ENCODE measurements around the gene CYB561D1. TPM values are rescaled to one million over a fixed set of nuclear protein-coding genes. Genes with fewer than 3 reads are reported as not detected.

The CYB561D1 gene
- total RNA-seq, 2 donors from 2014 or later = 4.8 to 6.5 TPM

DNA sequence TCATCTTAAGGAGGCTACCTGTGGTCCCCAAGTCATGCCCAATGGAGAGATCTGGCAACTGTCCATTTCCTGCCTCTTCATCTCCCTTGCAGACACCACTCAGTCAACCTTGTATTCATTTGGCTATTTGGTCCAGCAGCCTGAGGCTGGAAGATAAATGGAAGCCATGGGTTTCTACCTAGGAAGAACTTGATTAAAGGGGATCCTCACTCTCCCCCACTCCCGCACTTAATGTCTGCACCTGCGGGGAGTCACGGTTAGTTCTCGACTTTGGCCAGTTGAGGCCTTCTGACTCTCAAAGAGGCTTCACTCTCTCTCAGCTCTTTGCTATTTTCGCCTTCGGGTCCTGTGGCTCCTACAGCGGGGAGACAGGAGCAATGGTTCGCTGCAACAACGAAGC, 18.6 kb upstream of the CYB561D1 start:
- Mint-ChIP-seq H3K4me1 (no peaks in the 10 kb centered on the region), H3K27ac (no peak overlapping the region), H3K4me3 (no peak overlapping the region), H3K36me3 (ENCODE audit: low read depth) (no peaks in the 10 kb centered on the region), H3K9me3 (no peaks in the 10 kb centered on the region), H3K27me3 (ENCODE audit: insufficient read depth) (peaks cover 15% of the 10 kb centered on the region)
- Histone ChIP-seq H3K27me3 (ENCODE audit: control insufficient read depth, insufficient read depth, low read length, poor library complexity, severe bottlenecking) (peaks cover 12% of the 10 kb centered on the region), H3K36me3 (ENCODE audit: control insufficient read depth, insufficient read depth, low read length) (no peaks in the 10 kb centered on the region), H3K4me3 (ENCODE audit: low read length) (no peak overlapping the region), H3K9me3 (ENCODE audit: control insufficient read depth, low read length) (no peaks in the 10 kb centered on the region), H3K4me1 (ENCODE audit: control insufficient read depth, insufficient read depth, low read length) (no peaks in the 10 kb centered on the region), H3K9ac (ENCODE audit: extremely low read depth, low read length, poor library complexity, severe bottlenecking) (no peak overlapping the region), H3K27ac (ENCODE audit: low read depth, low read length) (no peak overlapping the region)
- TF ChIP-seq, protein P1, sequence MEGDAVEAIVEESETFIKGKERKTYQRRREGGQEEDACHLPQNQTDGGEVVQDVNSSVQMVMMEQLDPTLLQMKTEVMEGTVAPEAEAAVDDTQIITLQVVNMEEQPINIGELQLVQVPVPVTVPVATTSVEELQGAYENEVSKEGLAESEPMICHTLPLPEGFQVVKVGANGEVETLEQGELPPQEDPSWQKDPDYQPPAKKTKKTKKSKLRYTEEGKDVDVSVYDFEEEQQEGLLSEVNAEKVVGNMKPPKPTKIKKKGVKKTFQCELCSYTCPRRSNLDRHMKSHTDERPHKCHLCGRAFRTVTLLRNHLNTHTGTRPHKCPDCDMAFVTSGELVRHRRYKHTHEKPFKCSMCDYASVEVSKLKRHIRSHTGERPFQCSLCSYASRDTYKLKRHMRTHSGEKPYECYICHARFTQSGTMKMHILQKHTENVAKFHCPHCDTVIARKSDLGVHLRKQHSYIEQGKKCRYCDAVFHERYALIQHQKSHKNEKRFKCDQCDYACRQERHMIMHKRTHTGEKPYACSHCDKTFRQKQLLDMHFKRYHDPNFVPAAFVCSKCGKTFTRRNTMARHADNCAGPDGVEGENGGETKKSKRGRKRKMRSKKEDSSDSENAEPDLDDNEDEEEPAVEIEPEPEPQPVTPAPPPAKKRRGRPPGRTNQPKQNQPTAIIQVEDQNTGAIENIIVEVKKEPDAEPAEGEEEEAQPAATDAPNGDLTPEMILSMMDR (conservative IDR thresholded peaks at IDR 0.05) = no peak
- WGBS, 2 experiments (ENCODE audit: insufficient coverage in 1 of 2, insufficient read length in 1 of 2) = 79 to 84% methylated on average over 9 of the region's 9 CpGs
- DNase-seq = no peak

DNA sequence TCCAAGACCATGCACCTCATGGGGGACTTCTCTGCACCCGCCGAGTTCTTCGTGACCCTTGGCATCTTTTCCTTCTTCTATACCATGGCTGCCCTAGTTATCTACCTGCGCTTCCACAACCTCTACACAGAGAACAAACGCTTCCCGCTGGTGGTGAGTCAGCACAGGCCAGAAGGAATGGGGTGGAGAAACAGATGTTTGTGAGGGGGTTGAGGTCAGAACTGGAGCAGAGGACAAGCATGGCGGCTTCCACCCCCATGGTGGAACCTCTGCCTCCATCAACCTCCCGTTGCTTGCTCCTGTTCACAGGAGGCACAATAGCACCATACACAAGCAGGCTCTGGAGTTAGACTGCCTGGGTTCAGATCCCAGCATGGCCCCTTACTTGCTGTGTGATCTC, 17.1 kb upstream of the CYB561D1 start:
- Mint-ChIP-seq H3K27ac (no peak overlapping the region), H3K4me1 (no peaks in the 10 kb centered on the region), H3K36me3 (ENCODE audit: low read depth) (no peaks in the 10 kb centered on the region), H3K4me3 (no peak overlapping the region), H3K27me3 (ENCODE audit: insufficient read depth) (peaks cover 8% of the 10 kb centered on the region), H3K9me3 (no peaks in the 10 kb centered on the region)
- peaks cover 16% of the 10 kb centered on the region for H3K27me3 ChIP-seq (ENCODE audit: control insufficient read depth, insufficient read depth, low read length, poor library complexity, severe bottlenecking)
- 87 to 90% methylated on average over 2 to 8 of the region's 8 CpGs for WGBS, 2 experiments (ENCODE audit: insufficient coverage in 1 of 2, insufficient read length in 1 of 2)
- no peak for DNase-seq
- TF ChIP-seq, protein P1 (conservative IDR thresholded peaks at IDR 0.05) = no peak
- no peaks in the 10 kb centered on the region for H3K4me1 ChIP-seq (ENCODE audit: control insufficient read depth, insufficient read depth, low read length)
- no peaks in the 10 kb centered on the region for H3K36me3 ChIP-seq (ENCODE audit: control insufficient read depth, insufficient read depth, low read length)
- H3K4me3 ChIP-seq (ENCODE audit: low read length) = no peak overlapping the region
- H3K9ac ChIP-seq (ENCODE audit: extremely low read depth, low read length, poor library complexity, severe bottlenecking) = no peak overlapping the region
- H3K9me3 ChIP-seq (ENCODE audit: control insufficient read depth, low read length) = no peaks in the 10 kb centered on the region
- H3K27ac ChIP-seq (ENCODE audit: low read depth, low read length) = no peak overlapping the region

DNA sequence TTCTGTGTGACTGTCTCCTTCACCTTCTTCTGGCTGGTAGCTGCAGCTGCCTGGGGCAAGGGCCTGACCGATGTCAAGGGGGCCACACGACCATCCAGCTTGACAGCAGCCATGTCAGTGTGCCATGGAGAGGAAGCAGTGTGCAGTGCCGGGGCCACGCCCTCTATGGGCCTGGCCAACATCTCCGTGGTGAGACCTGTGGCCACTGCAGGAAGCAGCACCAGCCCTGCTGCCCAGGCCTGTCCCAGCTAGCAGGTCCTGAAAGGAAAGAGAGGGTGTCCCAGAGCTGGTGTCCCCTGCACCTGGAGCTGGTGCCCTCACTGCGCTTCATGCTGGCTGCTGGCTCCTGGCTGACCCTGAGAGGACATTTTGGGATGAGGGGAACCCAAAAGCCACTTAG, 16.1 kb upstream of the CYB561D1 start:
- Histone ChIP-seq H3K9ac (ENCODE audit: extremely low read depth, low read length, poor library complexity, severe bottlenecking) (no peak overlapping the region), H3K4me1 (ENCODE audit: control insufficient read depth, insufficient read depth, low read length) (peaks cover 3% of the 10 kb centered on the region), H3K27ac (ENCODE audit: low read depth, low read length) (no peak overlapping the region), H3K27me3 (ENCODE audit: control insufficient read depth, insufficient read depth, low read length, poor library complexity, severe bottlenecking) (peaks cover 23% of the 10 kb centered on the region), H3K36me3 (ENCODE audit: control insufficient read depth, insufficient read depth, low read length) (no peaks in the 10 kb centered on the region), H3K9me3 (ENCODE audit: control insufficient read depth, low read length) (no peaks in the 10 kb centered on the region), H3K4me3 (ENCODE audit: low read length) (no peak overlapping the region)
- H3K27me3 Mint-ChIP-seq (ENCODE audit: insufficient read depth) = peaks cover 16% of the 10 kb centered on the region
- peaks cover 9% of the 10 kb centered on the region for H3K4me1 Mint-ChIP-seq
- TF ChIP-seq, protein P1 (conservative IDR thresholded peaks at IDR 0.05) = no peak
- no peaks in the 10 kb centered on the region for H3K36me3 Mint-ChIP-seq (ENCODE audit: low read depth)
- H3K27ac Mint-ChIP-seq = no peak overlapping the region
- no peak for DNase-seq
- 78 to 81% methylated on average over 3 to 6 of the region's 6 CpGs for WGBS, 2 experiments (ENCODE audit: insufficient coverage in 1 of 2, insufficient read length in 1 of 2)
- no peaks in the 10 kb centered on the region for H3K9me3 Mint-ChIP-seq
- no peak overlapping the region for H3K4me3 Mint-ChIP-seq
